ENCODE measurements around the gene NCBP1.

- TF ChIP-seq YY1 (IDR thresholded peaks at IDR 0.05; ENCODE audit: insufficient read depth, insufficient read length) (no peak), SUZ12 (IDR thresholded peaks at IDR 0.05; ENCODE audit: extremely low read depth, insufficient read depth, insufficient read length) (no peak)
These were observed 32.9 kb upstream of the NCBP1 start for GRCh38 chr9:97600531-97601227.

All from NT2/D1 (cell line).